ENCODE measurements around the gene SLC2A13.

DNA sequence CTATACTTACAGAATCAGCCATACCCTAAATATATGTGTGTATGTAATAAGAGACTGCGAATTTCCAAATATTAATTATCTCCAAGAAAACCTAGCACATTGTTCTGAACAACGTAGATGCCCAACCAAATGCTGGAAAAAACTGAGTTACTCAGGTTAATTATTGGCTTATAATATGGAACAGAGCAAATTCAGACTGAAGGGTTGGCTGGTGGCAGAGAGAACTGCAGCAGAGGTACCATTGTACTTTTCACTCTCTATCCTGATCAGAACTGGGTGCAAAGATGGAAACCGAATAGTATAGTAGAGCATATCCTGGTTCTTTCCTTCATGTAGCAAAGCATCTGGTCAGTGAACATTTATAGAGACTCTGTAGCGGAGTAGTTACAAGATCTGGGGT lies 185.7 kb downstream of the SLC2A13 start:
- TF ChIP-seq CTCF (IDR thresholded peaks at IDR 0.05): no peak
- TF ChIP-seq POLR2A (IDR thresholded peaks at IDR 0.05): no peak
